ENCODE measurements around the gene GPR146.

Gene GPR146

DNA sequence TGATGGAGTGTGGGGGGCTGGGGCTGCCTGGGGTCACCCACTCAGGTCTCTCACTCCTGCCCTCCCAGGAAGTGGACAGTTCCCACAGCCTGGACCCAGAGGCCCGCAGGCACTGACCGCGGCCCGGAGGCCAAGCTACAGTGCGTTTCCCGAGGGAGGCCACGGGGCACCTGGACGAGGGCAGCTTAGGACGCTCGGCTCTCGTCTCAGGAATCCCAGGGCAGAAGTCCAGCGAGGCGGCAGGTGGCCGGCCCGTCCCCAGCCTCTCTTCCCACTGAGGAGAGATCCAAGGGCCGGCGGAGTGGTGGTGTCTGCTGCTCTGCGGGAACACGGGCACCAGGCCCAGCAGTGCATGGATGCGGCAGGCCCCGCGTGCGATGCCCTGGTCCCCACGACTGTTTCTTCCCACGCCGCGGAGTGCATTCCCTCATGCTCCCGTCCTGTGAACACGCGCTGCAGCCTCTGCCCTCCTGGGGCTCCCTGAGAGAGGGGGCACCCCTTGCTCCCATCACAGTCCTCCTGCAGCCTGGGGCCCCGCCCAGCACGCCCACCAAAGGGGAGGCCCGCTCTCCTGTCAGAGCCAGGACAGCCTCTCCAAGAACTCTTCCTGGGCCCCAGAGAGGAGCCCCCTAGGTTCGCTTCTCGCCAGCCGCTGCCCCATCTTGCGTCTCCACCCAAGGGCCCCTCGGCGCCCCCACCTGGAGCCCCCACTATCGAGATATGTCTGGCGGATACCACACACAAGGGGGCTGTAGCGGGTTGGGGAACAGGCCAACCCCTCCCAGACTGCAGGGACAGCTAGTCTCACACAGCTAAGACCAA lies 24.3 kb upstream of the GPR146 start:
- Mint-ChIP-seq H3K27ac (no peak overlapping the region), H3K36me3 (peaks cover 9% of the 10 kb centered on the region)

DNA sequence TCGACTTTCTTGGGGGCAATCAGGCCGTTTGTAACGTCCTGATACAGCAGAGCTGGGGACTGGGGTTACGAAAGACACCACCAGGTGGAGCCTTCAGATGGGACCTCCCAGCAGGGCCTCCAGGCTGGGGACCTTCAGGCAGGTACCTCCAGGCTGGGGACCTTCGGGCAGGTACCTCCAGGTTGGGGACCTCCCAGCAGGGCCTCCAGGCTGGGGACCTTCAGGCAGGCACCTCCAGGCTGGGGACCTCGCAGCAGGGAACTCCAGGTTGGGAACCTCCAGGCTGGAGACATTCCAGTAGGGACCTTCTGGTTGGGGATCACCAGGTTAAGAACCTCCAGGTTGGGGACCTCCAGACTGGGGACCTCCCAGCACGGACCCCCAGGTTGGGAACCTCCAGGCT lies 23.5 kb upstream of the GPR146 start:
- Mint-ChIP-seq H3K4me3 (no peak overlapping the region), H3K4me1 (peaks cover 6% of the 10 kb centered on the region), H3K36me3 (peaks cover 9% of the 10 kb centered on the region), H3K27me3 (no peaks in the 10 kb centered on the region), H3K9me3 (no peaks in the 10 kb centered on the region), H3K27ac (no peak overlapping the region)

More for the DNA sequence above, 24.3 kb upstream of the GPR146 start:
- Mint-ChIP-seq H3K9me3 (no peaks in the 10 kb centered on the region), H3K4me3 (no peak overlapping the region), H3K27me3 (no peaks in the 10 kb centered on the region), H3K4me1 (peaks cover 6% of the 10 kb centered on the region)

DNA sequence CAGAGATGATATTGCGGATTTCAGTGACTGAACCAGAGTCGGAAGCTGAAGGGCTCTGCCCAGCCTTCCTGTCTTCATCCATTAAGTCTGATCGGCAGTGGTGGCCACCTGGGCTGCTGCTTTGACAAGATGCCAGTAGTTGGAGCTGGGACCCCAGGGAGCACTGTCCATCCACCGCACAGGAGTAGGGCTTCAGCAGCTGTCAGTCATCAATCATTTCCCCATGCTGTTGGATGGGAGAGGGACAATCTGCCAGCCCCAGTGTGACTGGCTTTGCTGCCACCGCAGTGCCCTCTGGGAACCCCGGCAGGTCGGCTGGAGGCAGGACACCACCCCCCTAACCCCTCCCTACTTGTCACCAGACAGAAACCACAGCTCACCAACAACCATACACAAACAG lies 23.0 kb upstream of the GPR146 start:
- Mint-ChIP-seq H3K36me3 (peaks cover 9% of the 10 kb centered on the region), H3K27ac (no peak overlapping the region), H3K27me3 (no peaks in the 10 kb centered on the region), H3K4me3 (no peak overlapping the region), H3K4me1 (peaks cover 10% of the 10 kb centered on the region), H3K9me3 (no peaks in the 10 kb centered on the region)

DNA sequence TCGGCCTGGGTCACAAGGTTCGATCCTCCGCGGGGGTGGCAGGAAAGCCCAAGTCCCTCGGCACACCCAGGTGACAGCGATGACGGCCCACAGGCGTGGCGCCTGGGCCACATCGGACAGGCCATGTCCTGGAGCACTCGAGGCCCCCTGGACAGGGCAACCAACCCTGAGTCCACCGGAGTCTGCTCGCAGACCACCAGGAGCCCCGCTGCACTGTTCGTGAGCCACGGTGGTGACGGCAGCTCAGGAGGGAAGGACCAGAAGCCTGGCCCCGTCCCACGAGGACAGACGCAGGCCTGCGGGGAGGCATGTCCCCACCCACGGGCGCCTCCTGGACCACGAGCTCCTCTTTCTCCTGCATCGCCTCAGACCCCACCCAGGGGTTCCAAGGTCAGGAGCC lies 22.4 kb upstream of the GPR146 start:
- Mint-ChIP-seq H3K27me3 (no peaks in the 10 kb centered on the region), H3K4me3 (no peak overlapping the region), H3K36me3 (peaks cover 9% of the 10 kb centered on the region), H3K4me1 (peaks cover 13% of the 10 kb centered on the region), H3K9me3 (no peaks in the 10 kb centered on the region), H3K27ac (no peak overlapping the region)

- peaks cover 9% of the 10 kb centered on the region for H3K36me3 Mint-ChIP-seq
- H3K4me3 Mint-ChIP-seq, result no peak overlapping the region
- H3K27ac Mint-ChIP-seq, result no peak overlapping the region
- H3K27me3 Mint-ChIP-seq, result no peaks in the 10 kb centered on the region
- peaks cover 17% of the 10 kb centered on the region for H3K4me1 Mint-ChIP-seq
- H3K9me3 Mint-ChIP-seq, result no peaks in the 10 kb centered on the region
Measured at GRCh38 chr7:1022356-1022755, 22.0 kb upstream of the GPR146 start.

DNA sequence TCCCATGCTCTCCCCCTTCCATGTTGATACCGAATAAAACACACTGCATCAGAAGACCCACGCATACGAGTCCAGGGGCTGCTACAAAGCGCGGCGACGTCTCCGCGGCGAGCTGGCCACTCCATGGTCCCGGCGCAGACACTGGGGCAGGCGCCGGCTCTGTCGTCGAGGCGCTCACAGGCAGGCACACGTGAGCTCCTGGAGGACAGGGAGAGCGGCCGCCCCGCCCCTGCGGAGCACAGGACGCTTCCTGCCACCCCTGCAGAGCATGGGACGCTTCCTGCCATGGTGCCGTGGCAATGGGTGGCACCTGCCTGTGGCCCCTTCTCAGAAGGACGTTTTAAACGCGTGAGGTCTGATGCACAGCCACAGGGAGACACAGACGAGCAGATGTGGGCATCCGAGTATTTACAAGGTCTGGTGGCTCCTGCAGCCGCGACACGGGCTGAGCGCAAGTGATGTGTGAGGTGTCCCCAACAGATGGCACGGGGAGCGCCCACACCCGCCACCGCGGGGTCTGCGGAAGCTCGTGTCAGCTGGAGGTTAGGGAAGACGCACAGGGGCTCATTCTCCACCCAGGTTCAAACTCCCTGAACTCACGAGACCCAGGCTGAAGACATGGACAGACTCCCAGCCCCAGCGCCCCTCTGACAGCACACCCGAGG lies 21.4 kb upstream of the GPR146 start:
- no peaks in the 10 kb centered on the region for H3K27me3 Mint-ChIP-seq
- no peaks in the 10 kb centered on the region for H3K9me3 Mint-ChIP-seq
- H3K4me3 Mint-ChIP-seq, result no peak overlapping the region
- no peak overlapping the region for H3K27ac Mint-ChIP-seq
- H3K36me3 Mint-ChIP-seq, result peaks cover 9% of the 10 kb centered on the region
- H3K4me1 Mint-ChIP-seq, result peaks cover 17% of the 10 kb centered on the region

DNA sequence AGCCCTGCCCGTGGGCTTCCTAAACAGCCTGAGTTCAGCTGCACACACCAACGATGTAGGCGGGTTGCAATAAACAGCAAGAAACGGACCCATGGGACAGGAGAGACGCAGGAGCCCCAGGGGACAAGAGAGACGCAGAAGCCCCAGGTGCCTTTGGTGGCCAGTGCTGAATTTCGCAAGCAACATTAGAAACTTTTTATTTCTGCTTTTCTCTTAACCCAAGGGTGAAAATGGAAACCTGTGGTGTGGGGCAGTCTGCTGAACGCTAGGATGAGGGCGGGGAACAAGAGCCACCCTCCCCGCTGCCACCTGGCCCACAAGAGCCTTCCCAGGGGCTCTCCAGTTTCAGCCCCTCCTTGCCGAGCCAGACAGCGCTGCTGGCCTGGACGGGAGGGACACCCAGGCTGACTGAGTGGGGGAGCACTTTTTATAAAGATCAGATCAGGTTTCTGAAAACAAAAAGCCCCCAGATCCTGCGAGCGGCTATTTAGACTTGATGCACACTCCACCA lies 20.0 kb upstream of the GPR146 start:
- Mint-ChIP-seq H3K9me3 (no peaks in the 10 kb centered on the region), H3K36me3 (peaks cover 9% of the 10 kb centered on the region), H3K4me1 (peaks cover 20% of the 10 kb centered on the region), H3K27ac (no peak overlapping the region), H3K4me3 (no peak overlapping the region), H3K27me3 (no peaks in the 10 kb centered on the region)

- H3K4me1 Mint-ChIP-seq, result peaks cover 26% of the 10 kb centered on the region
- H3K27ac Mint-ChIP-seq, result no peak overlapping the region
- H3K27me3 Mint-ChIP-seq, result no peaks in the 10 kb centered on the region
- peaks cover 9% of the 10 kb centered on the region for H3K36me3 Mint-ChIP-seq
- no peak overlapping the region for H3K4me3 Mint-ChIP-seq
- no peaks in the 10 kb centered on the region for H3K9me3 Mint-ChIP-seq
Measured at GRCh38 chr7:1024876-1025742, 19.2 kb upstream of the GPR146 start.

DNA sequence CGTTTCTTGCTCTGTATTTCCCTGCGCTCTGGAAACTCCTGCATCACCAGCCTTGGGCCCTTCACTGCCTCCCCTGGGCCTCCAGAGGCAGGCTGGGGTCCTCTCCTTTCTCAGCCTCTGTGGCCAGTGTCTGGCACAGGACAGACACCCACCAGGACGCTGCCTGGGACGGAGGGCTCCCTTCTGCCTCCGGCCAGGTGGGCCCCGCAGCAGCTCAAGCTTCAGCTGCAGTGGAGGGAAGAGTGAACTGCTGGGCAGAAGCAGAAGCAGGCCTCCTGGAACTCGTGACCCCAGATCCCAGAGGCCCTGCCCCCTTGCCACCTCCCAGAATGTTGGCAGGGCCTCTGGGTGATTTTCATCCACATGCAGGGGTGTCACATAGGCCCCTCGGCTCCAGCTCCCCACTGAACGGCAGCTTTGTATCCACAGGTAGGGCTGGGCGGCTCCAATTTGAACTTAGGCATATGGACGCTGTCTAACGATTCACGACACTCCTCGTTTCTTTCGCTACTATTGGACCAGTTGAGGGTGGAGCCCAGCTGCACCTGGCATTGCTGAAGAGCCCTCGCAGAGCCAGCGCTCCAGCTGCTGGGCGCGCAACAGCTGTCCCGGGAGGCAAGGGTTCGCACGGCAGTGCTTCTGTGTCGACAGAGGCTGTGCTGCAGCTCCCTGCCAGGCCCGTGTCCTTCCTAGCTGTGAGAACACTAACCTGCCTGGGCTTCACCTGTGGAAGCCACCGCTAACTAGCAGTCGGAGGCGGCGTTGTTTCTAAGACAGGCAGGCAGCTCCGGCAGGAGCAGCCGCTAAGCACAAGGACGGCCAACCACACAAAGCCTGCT lies 18.4 kb upstream of the GPR146 start:
- no peaks in the 10 kb centered on the region for H3K27me3 Mint-ChIP-seq
- H3K4me3 Mint-ChIP-seq, result no peak overlapping the region
- H3K4me1 Mint-ChIP-seq, result peaks cover 30% of the 10 kb centered on the region
- no peak overlapping the region for H3K27ac Mint-ChIP-seq
- no peaks in the 10 kb centered on the region for H3K9me3 Mint-ChIP-seq
- H3K36me3 Mint-ChIP-seq, result peaks cover 9% of the 10 kb centered on the region

- H3K27ac Mint-ChIP-seq, result no peak overlapping the region
- H3K36me3 Mint-ChIP-seq, result peaks cover 4% of the 10 kb centered on the region
- H3K9me3 Mint-ChIP-seq, result no peaks in the 10 kb centered on the region
- H3K4me3 Mint-ChIP-seq, result peak overlapping the region; percentile 61
- peaks cover 31% of the 10 kb centered on the region for H3K4me1 Mint-ChIP-seq
- H3K27me3 Mint-ChIP-seq, result no peaks in the 10 kb centered on the region
Measured at GRCh38 chr7:1026721-1027161, 17.6 kb upstream of the GPR146 start.

DNA sequence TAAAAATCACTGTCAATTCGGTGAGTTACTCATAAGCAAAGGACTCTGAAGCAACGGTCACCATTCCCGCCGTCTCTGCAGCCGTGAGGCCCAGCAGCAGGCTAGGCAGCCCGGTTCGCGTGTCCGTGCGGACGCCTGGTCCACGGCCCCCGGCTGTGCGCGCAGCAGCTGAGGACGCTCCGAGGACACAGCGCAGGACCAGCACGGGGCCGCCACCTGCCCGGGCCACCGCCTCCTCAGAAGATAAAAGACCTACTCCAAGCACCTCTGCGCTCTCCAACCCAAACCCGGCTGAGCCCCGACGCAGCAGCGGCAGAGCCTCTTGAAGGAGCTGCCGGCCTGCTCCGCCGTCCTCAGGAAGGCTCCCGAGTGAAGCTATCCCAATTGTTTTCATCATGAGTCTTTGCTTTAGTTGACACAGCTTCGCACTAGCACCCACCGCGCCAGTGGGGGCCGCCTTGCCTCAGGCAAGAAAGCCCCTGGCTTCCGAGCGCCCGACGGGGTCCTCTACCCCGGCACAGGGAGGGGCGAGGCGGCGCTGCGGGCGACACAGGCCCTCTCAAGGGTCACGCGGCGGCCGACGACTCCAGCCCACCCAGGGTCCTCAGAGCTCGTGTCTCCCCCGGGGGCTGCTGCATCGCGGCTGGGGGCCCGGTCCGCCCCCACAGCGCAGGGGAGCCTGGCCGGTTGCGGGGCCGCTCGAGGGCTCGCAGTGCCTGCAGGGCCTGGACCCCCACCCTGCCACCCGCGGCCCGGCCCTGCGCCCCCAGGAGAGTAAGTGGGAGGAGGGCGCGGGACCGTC lies 16.9 kb upstream of the GPR146 start:
- Mint-ChIP-seq H3K9me3 (no peaks in the 10 kb centered on the region), H3K27ac (no peak overlapping the region), H3K36me3 (peaks cover 3% of the 10 kb centered on the region), H3K4me1 (peaks cover 31% of the 10 kb centered on the region), H3K4me3 (peak overlapping the region; percentile 65), H3K27me3 (no peaks in the 10 kb centered on the region)

DNA sequence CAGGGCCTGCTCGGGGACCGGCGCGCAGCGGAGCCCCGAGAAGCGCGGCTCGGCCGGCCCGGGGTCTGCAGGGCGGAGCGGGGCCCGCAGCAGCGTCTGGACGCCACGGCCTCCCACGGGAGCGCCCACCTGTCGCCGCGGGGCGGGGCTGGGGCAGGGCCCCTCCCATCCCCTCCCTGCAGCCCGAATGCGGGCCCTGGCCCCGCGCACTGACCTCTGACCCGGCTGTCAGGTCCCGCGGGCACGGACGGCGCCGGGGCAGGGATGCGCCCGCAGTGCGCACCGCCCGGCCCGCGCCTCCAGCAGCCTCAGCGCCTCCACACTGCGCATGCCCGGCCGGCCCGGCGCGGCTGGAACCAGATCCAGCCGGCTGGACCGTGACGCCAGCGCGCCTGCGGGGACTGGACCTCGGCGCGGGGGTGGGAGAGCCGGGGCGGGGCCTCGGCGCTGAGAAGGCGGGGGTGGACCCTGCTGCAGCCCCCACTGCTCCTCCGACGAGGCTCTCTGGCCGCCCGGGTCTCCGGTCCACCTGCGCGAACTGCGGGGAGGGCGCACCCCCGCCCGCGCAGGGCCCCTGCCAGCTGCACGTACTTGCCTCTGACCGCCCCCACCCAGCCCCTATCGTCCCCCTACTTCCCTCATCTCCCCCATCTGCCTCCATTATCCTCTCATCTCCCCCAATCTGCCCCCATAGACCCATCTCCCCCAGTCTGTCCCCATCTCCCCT lies 16.1 kb upstream of the GPR146 start:
- H3K36me3 Mint-ChIP-seq, result no peaks in the 10 kb centered on the region
- no peaks in the 10 kb centered on the region for H3K9me3 Mint-ChIP-seq
- no peak overlapping the region for H3K27ac Mint-ChIP-seq
- H3K4me1 Mint-ChIP-seq, result peaks cover 37% of the 10 kb centered on the region
- no peak overlapping the region for H3K4me3 Mint-ChIP-seq
- H3K27me3 Mint-ChIP-seq, result no peaks in the 10 kb centered on the region

- Mint-ChIP-seq H3K27ac (no peak overlapping the region), H3K4me3 (peak overlapping the region; percentile 62), H3K27me3 (no peaks in the 10 kb centered on the region), H3K36me3 (no peaks in the 10 kb centered on the region), H3K9me3 (no peaks in the 10 kb centered on the region), H3K4me1 (peaks cover 45% of the 10 kb centered on the region)
Measured at GRCh38 chr7:1028775-1029636, 15.3 kb upstream of the GPR146 start.

All from activated naive CD4-positive, alpha-beta T cell treated with anti-CD3 and anti-CD28 coated beads, Interleukin-2, amount 50 U/mL, for 24 hours (primary cell).